ENCODE results near the gene HEATR9. TPM values are rescaled to one million over a fixed set of nuclear protein-coding genes. Genes with fewer than 3 reads are reported as not detected.

The HEATR9 gene
- total RNA-seq, 1 experiment from 2014 or later: not detected

- intact Hi-C loops (cut with micrococcal nuclease): no loop called here
- no peak overlapping the region for H3K27ac Mint-ChIP-seq (ENCODE audit: low read depth, unreplicated experiment)
- CTCF ChIA-PET: interaction anchor here (0.6 to 2.5 kb wide), 8 partner anchors 11 to 643 kb away, joined by 3 to 12 read pairs (median 3); partner anchors contain the start of gene TAF15
- BruUV-seq (replicated peaks): no TSS peak
- no peaks in the 10 kb centered on the region for H3K4me1 Mint-ChIP-seq (ENCODE audit: insufficient read depth, unreplicated experiment)
- DNase-seq (ENCODE audit: unreplicated experiment): no peak
- no peak for TF ChIP-seq CTCF (IDR thresholded peaks at IDR 0.05; ENCODE audit: unreplicated experiment)
- H3K4me3 Mint-ChIP-seq (ENCODE audit: unreplicated experiment): no peak overlapping the region
- peaks cover 82% of the 10 kb centered on the region for H3K36me3 Mint-ChIP-seq (ENCODE audit: insufficient read depth, unreplicated experiment)
- no peaks in the 10 kb centered on the region for H3K27me3 Mint-ChIP-seq (ENCODE audit: insufficient read depth, unreplicated experiment)
- H3K9me3 Mint-ChIP-seq (ENCODE audit: unreplicated experiment): no peaks in the 10 kb centered on the region
- POLR2A ChIA-PET: interaction anchor here (0.6 to 2.8 kb wide), 5 partner anchors 9 to 744 kb away, joined by 3 to 11 read pairs (median 3); partner anchors contain the start of gene DHRS11
Observed at GRCh38 chr17:35847633-35848373, 20.9 kb downstream of the HEATR9 start.

GRCh38 chr17:35847006-35847405 lies 21.7 kb downstream of the HEATR9 start:
- TF ChIP-seq CTCF (IDR thresholded peaks at IDR 0.05; ENCODE audit: unreplicated experiment): no peak
- DNase-seq (ENCODE audit: unreplicated experiment): no peak
- no peak overlapping the region for H3K4me3 Mint-ChIP-seq (ENCODE audit: unreplicated experiment)
- no peaks in the 10 kb centered on the region for H3K4me1 Mint-ChIP-seq (ENCODE audit: insufficient read depth, unreplicated experiment)
- H3K27ac Mint-ChIP-seq (ENCODE audit: low read depth, unreplicated experiment): no peak overlapping the region
- peaks cover 82% of the 10 kb centered on the region for H3K36me3 Mint-ChIP-seq (ENCODE audit: insufficient read depth, unreplicated experiment)
- intact Hi-C loops (cut with micrococcal nuclease): no loop called here
- no peaks in the 10 kb centered on the region for H3K27me3 Mint-ChIP-seq (ENCODE audit: insufficient read depth, unreplicated experiment)
- no peaks in the 10 kb centered on the region for H3K9me3 Mint-ChIP-seq (ENCODE audit: unreplicated experiment)
- no TSS peak for BruUV-seq (replicated peaks)
- ChIA-PET POLR2A (interaction anchor here (0.6 to 2.8 kb wide), 4 partner anchors 10 to 745 kb away, joined by 3 to 11 read pairs (median 3); partner anchors contain the start of gene DHRS11), CTCF (interaction anchor here (1.0 to 1.6 kb wide), 2 partner anchors 14 to 38 kb away, joined by 3 to 4 read pairs; partner anchors contain the start of gene TAF15)

- no peak for TF ChIP-seq CTCF (IDR thresholded peaks at IDR 0.05; ENCODE audit: unreplicated experiment)
- no peaks in the 10 kb centered on the region for H3K9me3 Mint-ChIP-seq (ENCODE audit: unreplicated experiment)
- H3K4me3 Mint-ChIP-seq (ENCODE audit: unreplicated experiment): no peak overlapping the region
- no peak overlapping the region for H3K27ac Mint-ChIP-seq (ENCODE audit: low read depth, unreplicated experiment)
- ChIA-PET CTCF (interaction anchor here (1.6 kb wide), 1 partner anchor 37 kb away, joined by 3 read pairs; the partner anchor contains the start of gene TAF15), POLR2A (interaction anchor here (1.2 to 2.8 kb wide), 2 partner anchors 11 to 25 kb away, joined by 3 to 11 read pairs; no protein-coding TSS in a partner anchor)
- DNase-seq (ENCODE audit: unreplicated experiment): no peak
- intact Hi-C loops (cut with micrococcal nuclease): no loop called here
- no peaks in the 10 kb centered on the region for H3K27me3 Mint-ChIP-seq (ENCODE audit: insufficient read depth, unreplicated experiment)
- H3K36me3 Mint-ChIP-seq (ENCODE audit: insufficient read depth, unreplicated experiment): peaks cover 83% of the 10 kb centered on the region
- H3K4me1 Mint-ChIP-seq (ENCODE audit: insufficient read depth, unreplicated experiment): no peaks in the 10 kb centered on the region
- BruUV-seq (replicated peaks): no TSS peak
Observed at GRCh38 chr17:35846055-35846809, 22.5 kb downstream of the HEATR9 start.

- Mint-ChIP-seq H3K9me3 (ENCODE audit: unreplicated experiment) (no peaks in the 10 kb centered on the region), H3K4me3 (ENCODE audit: unreplicated experiment) (no peak overlapping the region), H3K36me3 (ENCODE audit: insufficient read depth, unreplicated experiment) (peaks cover 84% of the 10 kb centered on the region), H3K27ac (ENCODE audit: low read depth, unreplicated experiment) (no peak overlapping the region), H3K4me1 (ENCODE audit: insufficient read depth, unreplicated experiment) (no peaks in the 10 kb centered on the region), H3K27me3 (ENCODE audit: insufficient read depth, unreplicated experiment) (no peaks in the 10 kb centered on the region)
- CTCF ChIA-PET: no interaction called here
- intact Hi-C loops (cut with micrococcal nuclease): no loop called here
- BruUV-seq (replicated peaks): TSS peak; percentile 58
- TF ChIP-seq CTCF (IDR thresholded peaks at IDR 0.05; ENCODE audit: unreplicated experiment): no peak
- POLR2A ChIA-PET: no interaction called here
- DNase-seq (ENCODE audit: unreplicated experiment): no peak
Observed at GRCh38 chr17:35844547-35844946, 24.1 kb downstream of the HEATR9 start.
